Measurements from ENCODE around the gene BCR.

The BCR gene

GRCh38 chr22:23263651-23264555 lies 83.6 kb downstream of the BCR start:
- DNase-seq, result peak; percentile 31 to 32

- no peak for DNase-seq
These were observed 84.5 kb downstream of the BCR start for GRCh38 chr22:23264610-23265367.

- DNase-seq, result no peak
These were observed 85.0 kb downstream of the BCR start for GRCh38 chr22:23265368-23265700.

- no peak for DNase-seq
These were observed 86.5 kb downstream of the BCR start for GRCh38 chr22:23266780-23267179.

GRCh38 chr22:23267226-23268043 lies 87.1 kb downstream of the BCR start:
- no peak for DNase-seq

GRCh38 chr22:23268139-23268712 lies 87.9 kb downstream of the BCR start:
- DNase-seq, result no peak

- DNase-seq, result no peak
These were observed 88.6 kb downstream of the BCR start for GRCh38 chr22:23268877-23269276.

GRCh38 chr22:23269441-23270211 lies 89.3 kb downstream of the BCR start:
- no peak for DNase-seq

- no peak for DNase-seq
These were observed 90.0 kb downstream of the BCR start for GRCh38 chr22:23270212-23270733.

GRCh38 chr22:23270798-23271596 lies 90.7 kb downstream of the BCR start:
- DNase-seq, result no peak

- no peak for DNase-seq
These were observed 91.2 kb downstream of the BCR start for GRCh38 chr22:23271597-23271908.

- DNase-seq, result no peak
These were observed 92.1 kb downstream of the BCR start for GRCh38 chr22:23272371-23272770.

- no peak for DNase-seq
These were observed 92.5 kb downstream of the BCR start for GRCh38 chr22:23272834-23273233.

GRCh38 chr22:23273445-23274145 lies 93.3 kb downstream of the BCR start:
- DNase-seq, result no peak

- no peak for DNase-seq
These were observed 93.8 kb downstream of the BCR start for GRCh38 chr22:23274146-23274526.

GRCh38 chr22:23274891-23275694 lies 94.8 kb downstream of the BCR start:
- no peak for DNase-seq

GRCh38 chr22:23275751-23276150 lies 95.4 kb downstream of the BCR start:
- no peak for DNase-seq

- no peak for DNase-seq
These were observed 96.6 kb downstream of the BCR start for GRCh38 chr22:23276656-23277582.

Measured in activated CD4-positive, alpha-beta T cell treated with anti-CD3 and anti-CD28 coated beads, Interleukin-2, amount 50 U/mL, for 48 hours (primary cell).